ENCODE results near the gene PKM. TPM values are rescaled to one million over a fixed set of nuclear protein-coding genes. Genes with fewer than 3 reads are reported as not detected.

PKM gene
- total and polyA plus RNA-seq, 2 donors (not counting 3 experiments of a cell fraction or from before 2014, with no cell fraction given), result 689 to 968 TPM

DNA sequence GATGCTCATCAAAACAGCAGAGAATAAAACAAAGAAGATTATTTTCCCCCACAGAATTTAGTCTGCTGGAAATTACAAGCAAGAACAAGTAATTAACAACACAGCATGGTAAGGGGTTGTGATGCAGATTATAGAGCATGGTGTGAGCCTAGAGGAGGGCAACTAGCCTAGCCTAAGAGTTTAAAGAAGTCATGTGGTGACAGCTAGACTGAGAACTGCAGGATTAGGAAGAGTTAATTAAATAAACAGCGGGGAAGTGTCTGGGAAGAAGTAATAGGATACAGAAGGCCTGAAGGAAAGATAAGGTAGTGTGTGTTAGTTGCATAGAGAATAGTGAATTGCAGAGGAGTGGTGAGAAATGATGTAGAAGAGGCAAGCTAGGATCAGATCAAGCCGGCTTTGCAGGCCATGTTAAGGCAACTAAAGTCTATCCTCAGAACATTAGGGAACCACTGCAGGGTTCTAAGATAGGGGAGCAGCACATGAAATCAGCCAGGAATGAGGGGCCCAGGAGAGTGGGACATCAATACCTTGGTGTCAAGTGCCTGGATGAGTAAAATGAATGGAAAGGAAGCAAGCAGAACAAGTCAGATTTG lies 11.9 kb upstream of the PKM start:
- no peaks in the 10 kb centered on the region for H3K9me3 ChIP-seq (replicated peaks; ENCODE audit: control insufficient read depth, insufficient read depth, low read length)
- no peaks in the 10 kb centered on the region for H3K79me2 ChIP-seq (ENCODE audit: control insufficient read depth, insufficient read depth, low read length)
- H3K4me2 ChIP-seq (ENCODE audit: insufficient read depth, low read length), result no peak overlapping the region
- dilution Hi-C loops (cut with MboI; ENCODE audit: extremely low pct_ligation_motif_present, low sequenced_read_pairs), result no loop called here
- peaks cover 0 to 16% of the 10 kb centered on the region in 2 experiments for H3K36me3 ChIP-seq (ENCODE audit: control insufficient read depth in 2 of 2, extremely low read depth in 1 of 2, insufficient read depth in 2 of 2, low read length in 2 of 2)
- DNase-seq (ENCODE audit: low read depth, low spot score) (no peak), FAIRE-seq (no peak)
- no peak overlapping the region for H2AFZ ChIP-seq (ENCODE audit: low read depth, low read length)
- no TSS peak for BruUV-seq (replicated peaks)
- no peak overlapping the region for H3K4me3 ChIP-seq (replicated peaks in 1 of 3; ENCODE audit: insufficient read depth in 1 of 3, low read depth in 1 of 3, low read length in 3 of 3)
- CTCF ChIA-PET, result interaction anchor here (1.6 to 1.7 kb wide), 2 partner anchors 9 to 13 kb away, joined by 3 to 4 read pairs; no protein-coding TSS in a partner anchor
- TF ChIP-seq FOS (IDR thresholded peaks at IDR 0.05; ENCODE audit: borderline replicate concordance, insufficient read depth, low read length) (no peak), EZH2 (IDR thresholded peaks at IDR 0.05; ENCODE audit: borderline replicate concordance, low read depth, low read length, severe bottlenecking) (no peak), POLR2A (IDR thresholded peaks at IDR 0.05; ENCODE audit: low read depth, low read length) (no peak), GATA2 (IDR thresholded peaks at IDR 0.05; ENCODE audit: insufficient read depth, insufficient read length, low read depth, low read length) (no peak), POLR2AphosphoS5 (IDR thresholded peaks at IDR 0.05; ENCODE audit: insufficient read depth, low read depth, low read length) (no peak), MYC (IDR thresholded peaks at IDR 0.05; ENCODE audit: low read depth, low read length) (no peak), JUN (IDR thresholded peaks at IDR 0.05; ENCODE audit: borderline replicate concordance, insufficient read depth, insufficient read length, low read depth) (no peak)
- TF ChIP-seq, protein P1, sequence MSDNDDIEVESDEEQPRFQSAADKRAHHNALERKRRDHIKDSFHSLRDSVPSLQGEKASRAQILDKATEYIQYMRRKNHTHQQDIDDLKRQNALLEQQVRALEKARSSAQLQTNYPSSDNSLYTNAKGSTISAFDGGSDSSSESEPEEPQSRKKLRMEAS (IDR thresholded peaks at IDR 0.05; ENCODE audit: insufficient read depth, insufficient read length), result no peak
- TF ChIP-seq, protein P2, sequence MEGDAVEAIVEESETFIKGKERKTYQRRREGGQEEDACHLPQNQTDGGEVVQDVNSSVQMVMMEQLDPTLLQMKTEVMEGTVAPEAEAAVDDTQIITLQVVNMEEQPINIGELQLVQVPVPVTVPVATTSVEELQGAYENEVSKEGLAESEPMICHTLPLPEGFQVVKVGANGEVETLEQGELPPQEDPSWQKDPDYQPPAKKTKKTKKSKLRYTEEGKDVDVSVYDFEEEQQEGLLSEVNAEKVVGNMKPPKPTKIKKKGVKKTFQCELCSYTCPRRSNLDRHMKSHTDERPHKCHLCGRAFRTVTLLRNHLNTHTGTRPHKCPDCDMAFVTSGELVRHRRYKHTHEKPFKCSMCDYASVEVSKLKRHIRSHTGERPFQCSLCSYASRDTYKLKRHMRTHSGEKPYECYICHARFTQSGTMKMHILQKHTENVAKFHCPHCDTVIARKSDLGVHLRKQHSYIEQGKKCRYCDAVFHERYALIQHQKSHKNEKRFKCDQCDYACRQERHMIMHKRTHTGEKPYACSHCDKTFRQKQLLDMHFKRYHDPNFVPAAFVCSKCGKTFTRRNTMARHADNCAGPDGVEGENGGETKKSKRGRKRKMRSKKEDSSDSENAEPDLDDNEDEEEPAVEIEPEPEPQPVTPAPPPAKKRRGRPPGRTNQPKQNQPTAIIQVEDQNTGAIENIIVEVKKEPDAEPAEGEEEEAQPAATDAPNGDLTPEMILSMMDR (IDR thresholded peaks at IDR 0.05; ENCODE audit: extremely low read depth in 1 of 2, insufficient read depth in 1 of 2, low read depth in 1 of 2, low read length in 2 of 2), result no peak
- no peaks in the 10 kb centered on the region for H3K9me1 ChIP-seq (replicated peaks; ENCODE audit: control insufficient read depth, extremely low read depth, insufficient read depth, low read length)
- H3K27ac ChIP-seq (ENCODE audit: insufficient read depth, low read depth, low read length), result no peak overlapping the region
- POLR2A ChIA-PET, result no interaction called here
- peaks cover 2% of the 10 kb centered on the region for H3K4me1 ChIP-seq (ENCODE audit: control insufficient read depth, extremely low read depth, insufficient read depth, low read length)
- no peaks in the 10 kb centered on the region for H3K27me3 ChIP-seq (ENCODE audit: control insufficient read depth in 2 of 2, insufficient read depth in 2 of 2, low read length in 2 of 2)
- no peak overlapping the region for H3K9ac ChIP-seq (replicated peaks; ENCODE audit: extremely low read depth, insufficient read depth, low read length)
- H4K20me1 ChIP-seq (replicated peaks; ENCODE audit: control insufficient read depth, extremely low read depth, insufficient read depth, low read length), result no peaks in the 10 kb centered on the region
- intact Hi-C loops (cut with micrococcal nuclease), result no loop called here
